H1 (cell line): ENCODE data around the gene TRIM7. TPM values are rescaled to one million over a fixed set of nuclear protein-coding genes. Genes with fewer than 3 reads are reported as not detected.

Experiments used
- CTCF ChIA-PET: fragments of 300-600 bp; sonication (Branson Sonifier 250); formaldehyde crosslinking; loops from one replicate; lab custom pipeline; 2021; ENCODE audit not compliant: partially characterized antibody; lab: Charles Lee
- POLR2A ChIA-PET: fragments of 300-600 bp; sonication (Branson Sonifier 250); formaldehyde crosslinking; loops from one replicate; lab custom pipeline; 2021; ENCODE audit warnings: inconsistent platforms; ENCODE audit not compliant: partially characterized antibody; lab: Charles Lee
- DNase-seq, 2 experiments: peaks; one replicate each; pipeline versions ENCODE4 v3.0.0 to v3.0.0-alpha.2; 2010 to 2022; ENCODE audit warnings: low spot score in 2 of 2, low read depth in 1 of 2, mixed read lengths in 1 of 2
- FAIRE-seq: peaks from 2 replicates; lab custom pipeline; 2011; peaks lifted over from hg19 to GRCh38; lab: Jason Lieb, UNC
- H2AFZ ChIP-seq: 2 replicates; pipeline ENCODE4 v1.8.1; 2012; ENCODE audit warnings: low read length, inconsistent platforms
- H2AK5ac ChIP-seq: 2 replicates; pipeline ENCODE4 v1.6.1; 2013; ENCODE audit warnings: low read depth, low read length
- H2BK120ac ChIP-seq: replicated peaks from 2 replicates; pipeline ENCODE3; 2013; ENCODE audit warnings: low read depth, low read length, inconsistent platforms
- H2BK12ac ChIP-seq: 2 replicates; pipeline ENCODE4 v1.6.1; 2013; ENCODE audit warnings: low read depth, low read length
- H2BK15ac ChIP-seq: 2 replicates; pipeline ENCODE4 v1.6.1; 2013; ENCODE audit warnings: low read length
- H2BK20ac ChIP-seq: 2 replicates; pipeline ENCODE4 v1.6.1; 2013; ENCODE audit warnings: low read length
- H2BK5ac ChIP-seq: 2 replicates; pipeline ENCODE4 v1.6.1; 2013; ENCODE audit warnings: low read depth, low read length
- H3K14ac ChIP-seq: 2 replicates; pipeline ENCODE4 v1.6.1; 2013; ENCODE audit warnings: inconsistent platforms; ENCODE audit not compliant: insufficient read length
- H3K18ac ChIP-seq: 2 replicates; pipeline ENCODE4 v1.6.1; 2013; ENCODE audit warnings: low read length; ENCODE audit errors: extremely low read depth
- H3K23ac ChIP-seq: 2 replicates; pipeline ENCODE4 v1.6.1; 2013; ENCODE audit warnings: inconsistent platforms; ENCODE audit not compliant: insufficient read length
- H3K23me2 ChIP-seq: 2 replicates; pipeline ENCODE4 v1.6.1; 2013; ENCODE audit warnings: low read depth, low read length
- H3K27ac ChIP-seq: 2 replicates; pipeline ENCODE4 v1.6.1; 2011; ENCODE audit warnings: low read depth, low read length, inconsistent platforms
- H3K27me3 ChIP-seq, 4 experiments: replicated peaks in 1 of 4; 1 replicate in 1 of 4; 2 replicates in 3 of 4; pipeline versions ENCODE4 v1.6.1 to v1.8.1; 2011 to 2013; ENCODE audit warnings: low read length in 3 of 4, mild to moderate bottlenecking in 3 of 4, inconsistent platforms in 2 of 4, mixed read lengths in 2 of 4, moderate library complexity in 1 of 4; ENCODE audit not compliant: control insufficient read depth in 3 of 4, insufficient read depth in 3 of 4; ENCODE audit errors: extremely low read depth in 1 of 4
- H3K36me3 ChIP-seq, 4 experiments: 2 replicates each; pipeline versions ENCODE4 v1.6.1 to v1.8.1; 2011 to 2013; ENCODE audit warnings: mild to moderate bottlenecking in 4 of 4, low read length in 3 of 4, moderate library complexity in 2 of 4, control low read depth in 1 of 4, inconsistent platforms in 1 of 4; ENCODE audit not compliant: insufficient read depth in 4 of 4, control insufficient read depth in 2 of 4
- H3K4ac ChIP-seq: replicated peaks from 2 replicates; pipeline ENCODE3; 2013; ENCODE audit warnings: low read length, low read depth, mixed read lengths, inconsistent platforms; ENCODE audit not compliant: insufficient read length
- H3K4me1 ChIP-seq, 4 experiments: replicated peaks in 1 of 4; 1 replicate in 1 of 4; 2 replicates in 3 of 4; pipeline versions ENCODE4 v1.6.1 to v1.8.1; 2011 to 2013; ENCODE audit warnings: low read length in 3 of 4, inconsistent platforms in 2 of 4, mixed read lengths in 1 of 4; ENCODE audit not compliant: insufficient read depth in 4 of 4, control insufficient read depth in 3 of 4
- H3K4me2 ChIP-seq, 2 experiments: 2 replicates each; pipeline versions ENCODE4 v1.6.1 to v1.8.1; 2011 to 2013; ENCODE audit warnings: low read depth in 2 of 2, low read length in 2 of 2, control low read depth in 1 of 2, inconsistent platforms in 1 of 2, mild to moderate bottlenecking in 1 of 2; ENCODE audit not compliant: insufficient read depth in 1 of 2
- H3K4me3 ChIP-seq, 4 experiments: fragments of 200-600, 300-600 bp in 1 of 4; sonication (generic), shearing (Covaris generic), sonication (Bioruptor Twin) in 1 of 4; 2 replicates each; pipeline versions ENCODE4 v1.5.1 to v1.8.1; 2011 to 2016; ENCODE audit warnings: low read length in 4 of 4, low read depth in 3 of 4, control low read depth in 2 of 4, inconsistent platforms in 2 of 4, mild to moderate bottlenecking in 2 of 4, mixed read lengths in 1 of 4, moderate library complexity in 1 of 4; ENCODE audit not compliant: insufficient read depth in 2 of 4; ENCODE audit errors: extremely low read depth in 1 of 4
- H3K56ac ChIP-seq: replicated peaks from 2 replicates; pipeline ENCODE3; 2013; ENCODE audit warnings: low read depth, mild to moderate bottlenecking, mixed read lengths, low read length, inconsistent platforms; ENCODE audit not compliant: insufficient read length
- H3K79me1 ChIP-seq: 2 replicates; pipeline ENCODE4 v1.6.1; 2013; ENCODE audit warnings: low read depth, low read length, control low read depth
- H3K79me2 ChIP-seq, 2 experiments: 2 replicates each; pipeline versions ENCODE4 v1.6.1 to v1.8.1; 2012 to 2013; ENCODE audit warnings: low read length in 2 of 2, mild to moderate bottlenecking in 2 of 2, inconsistent platforms in 1 of 2; ENCODE audit not compliant: insufficient read depth in 2 of 2, control insufficient read depth in 1 of 2
- H3K9ac ChIP-seq, 4 experiments: replicated peaks in 1 of 4; 1 replicate in 1 of 4; 2 replicates in 3 of 4; pipeline versions ENCODE4 v1.6.1 to v1.8.1; 2011 to 2013; ENCODE audit warnings: low read depth in 3 of 4, low read length in 3 of 4, control low read depth in 2 of 4, mild to moderate bottlenecking in 2 of 4, moderate library complexity in 2 of 4, inconsistent platforms in 1 of 4; ENCODE audit errors: extremely low read depth in 1 of 4
- H3K9me3 ChIP-seq, 2 experiments: 2 replicates each; pipeline versions ENCODE4 v1.6.1 to v1.8.1; 2012 to 2013; ENCODE audit warnings: mild to moderate bottlenecking in 2 of 2, moderate library complexity in 2 of 2, control low read depth in 1 of 2, inconsistent platforms in 1 of 2, low read depth in 1 of 2, low read length in 1 of 2, mixed read lengths in 1 of 2; ENCODE audit not compliant: insufficient read depth in 2 of 2
- H4K20me1 ChIP-seq, 2 experiments: replicated peaks in 1 of 2; 2 replicates each; pipeline versions ENCODE3 to v1.8.1; 2011 to 2013; ENCODE audit warnings: inconsistent platforms in 2 of 2, low read length in 2 of 2, mild to moderate bottlenecking in 1 of 2; ENCODE audit not compliant: insufficient read depth in 2 of 2, control insufficient read depth in 1 of 2
- H4K5ac ChIP-seq: 2 replicates; pipeline ENCODE4 v1.6.1; 2013; ENCODE audit warnings: low read length, low read depth, mixed read lengths, inconsistent platforms; ENCODE audit not compliant: insufficient read length
- H4K8ac ChIP-seq: 2 replicates; pipeline ENCODE4 v1.8.0; 2013; ENCODE audit warnings: mild to moderate bottlenecking, moderate library complexity, low read length, inconsistent platforms; ENCODE audit not compliant: insufficient read depth; ENCODE audit errors: extremely low read depth
- H4K91ac ChIP-seq: replicated peaks from 2 replicates; pipeline ENCODE3; 2013; ENCODE audit warnings: low read length, mixed read lengths, inconsistent platforms; ENCODE audit not compliant: insufficient read length
- HDAC6 ChIP-seq: IDR thresholded peaks from one replicate; pipeline ENCODE4 v1.7.1; 2012; ENCODE audit warnings: low read depth, mild to moderate bottlenecking, inconsistent platforms, low read length, moderate library complexity
- RBBP5 ChIP-seq: IDR thresholded peaks from 2 replicates; pipeline ENCODE4 v1.7.1; 2012; ENCODE audit warnings: low read depth, mild to moderate bottlenecking, inconsistent platforms, low read length, moderate library complexity, borderline replicate concordance
- RFX5 ChIP-seq: IDR thresholded peaks from 2 replicates; pipeline ENCODE4 v1.6.1; 2011; ENCODE audit warnings: low read depth, low read length, improper control_type of control experiment, borderline replicate concordance
- SP4 ChIP-seq: IDR thresholded peaks from 2 replicates; pipeline ENCODE4 v1.6.1; 2012; ENCODE audit warnings: low read length, inconsistent platforms
- TAF7 ChIP-seq: optimal IDR thresholded peaks from 2 replicates; pipeline ENCODE3; 2011; ENCODE audit warnings: low read depth, mild to moderate bottlenecking, inconsistent platforms, low read length, moderate library complexity, borderline replicate concordance
- WGBS, 2 experiments: shearing (Covaris generic) in 1 of 2; methylation state at CpG; one replicate each; pipeline versions ENCODE4 v1.1.6 to v1.1.7; 2013 to 2015; ENCODE audit warnings: low lambda C conversion rate in 2 of 2, mixed read lengths in 2 of 2, inconsistent platforms in 1 of 2, low coverage in 1 of 2, missing lambda C conversion rate in 1 of 2; ENCODE audit not compliant: insufficient replicate concordance in 2 of 2, insufficient coverage in 1 of 2, insufficient read length in 1 of 2; ENCODE audit errors: extremely low coverage in 1 of 2, missing lambda C conversion rate in 1 of 2; 5-methylcytosine and 5-hydroxymethylcytosine counted together
- polyA plus RNA-seq, 7 experiments: library from polyadenylated mRNA; depleted of rRNA in 3 of 7; stranded (reverse) in 5 of 7; unstranded in 2 of 7; fragments of >200 nt in 5 of 7; fragments of 200-250 nt in 2 of 7; gene quantifications; 1 replicate in 5 of 7; 2 replicates in 1 of 7; 4 replicates in 1 of 7; pipeline versions ENCODE4 v1.2.1 to v1.2.3, GENCODE V29; 2011 to 2013; ENCODE audit warnings: missing spikeins in 2 of 7, mixed read lengths in 2 of 7
- total RNA-seq: library from RNA; stranded (reverse); fragmentation: NEBNext Ultra II Directional; extraction: Animal tissue kit (Norgen Biotek cat#: 25700); gene quantifications from 2 replicates; pipeline ENCODE4 v1.2.1, GENCODE V29; 2021
- TF ChIP-seq, protein P1 (sequence below), 3 experiments: IDR thresholded peaks; 1 replicate in 2 of 3; 2 replicates in 1 of 3; pipeline versions ENCODE4 v1.5.1 to v1.6.1; 2011; ENCODE audit warnings: low read length in 3 of 3, mild to moderate bottlenecking in 3 of 3, inconsistent platforms in 2 of 3, low read depth in 1 of 3, moderate library complexity in 1 of 3; ENCODE audit not compliant: insufficient read depth in 1 of 3; ENCODE audit errors: control extremely low read depth in 1 of 3

The TRIM7 gene
- total and polyA plus RNA-seq, 2 of the 8 experiments (the other 6 are each of a cell fraction or from before 2014, with no cell fraction given): 0.36 to 0.47 TPM

DNA sequence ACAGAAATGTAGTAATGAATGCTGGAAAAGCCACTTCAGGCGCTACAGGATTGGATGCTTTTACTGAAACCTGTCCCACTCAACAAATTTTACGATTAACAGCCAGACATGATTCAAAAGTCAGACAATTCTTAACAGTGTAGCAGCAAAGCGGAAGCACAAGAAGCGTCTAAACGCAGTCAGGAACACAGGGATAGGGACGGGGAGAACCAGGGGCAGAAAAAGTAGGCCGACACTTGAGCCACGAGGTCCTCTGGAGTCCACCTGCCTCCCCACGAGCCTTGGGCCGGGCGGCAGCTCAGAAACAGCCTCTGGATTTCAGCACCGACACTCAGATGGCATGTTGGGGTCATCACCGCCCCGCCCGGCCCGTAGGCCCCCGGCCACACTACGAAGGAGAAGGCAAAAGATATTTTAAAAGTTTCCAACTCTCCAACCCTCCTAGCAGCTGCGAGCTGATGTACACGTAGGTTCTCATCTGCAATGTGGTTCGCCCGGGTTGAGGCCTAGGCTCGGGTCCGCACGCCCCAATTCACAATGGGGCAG lies 38.1 kb upstream of the TRIM7 start:
- TF ChIP-seq, protein P1, sequence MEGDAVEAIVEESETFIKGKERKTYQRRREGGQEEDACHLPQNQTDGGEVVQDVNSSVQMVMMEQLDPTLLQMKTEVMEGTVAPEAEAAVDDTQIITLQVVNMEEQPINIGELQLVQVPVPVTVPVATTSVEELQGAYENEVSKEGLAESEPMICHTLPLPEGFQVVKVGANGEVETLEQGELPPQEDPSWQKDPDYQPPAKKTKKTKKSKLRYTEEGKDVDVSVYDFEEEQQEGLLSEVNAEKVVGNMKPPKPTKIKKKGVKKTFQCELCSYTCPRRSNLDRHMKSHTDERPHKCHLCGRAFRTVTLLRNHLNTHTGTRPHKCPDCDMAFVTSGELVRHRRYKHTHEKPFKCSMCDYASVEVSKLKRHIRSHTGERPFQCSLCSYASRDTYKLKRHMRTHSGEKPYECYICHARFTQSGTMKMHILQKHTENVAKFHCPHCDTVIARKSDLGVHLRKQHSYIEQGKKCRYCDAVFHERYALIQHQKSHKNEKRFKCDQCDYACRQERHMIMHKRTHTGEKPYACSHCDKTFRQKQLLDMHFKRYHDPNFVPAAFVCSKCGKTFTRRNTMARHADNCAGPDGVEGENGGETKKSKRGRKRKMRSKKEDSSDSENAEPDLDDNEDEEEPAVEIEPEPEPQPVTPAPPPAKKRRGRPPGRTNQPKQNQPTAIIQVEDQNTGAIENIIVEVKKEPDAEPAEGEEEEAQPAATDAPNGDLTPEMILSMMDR (IDR thresholded peaks at IDR 0.05; ENCODE audit: control extremely low read depth in 1 of 3, insufficient read depth in 1 of 3, low read depth in 1 of 3, low read length in 3 of 3): no peak
- no peak for TF ChIP-seq HDAC6
- TF ChIP-seq RFX5: no peak
- TF ChIP-seq RBBP5: 0 out of 2 replicates have a peak, but pooled peaks have one; percentile 3
- TF ChIP-seq TAF7: peak; percentile 7
- TF ChIP-seq SP4: no peak
- H4K5ac ChIP-seq: peak overlapping the region; percentile 96
- peak overlapping the region; percentile 94 for H3K4ac ChIP-seq
- no peak overlapping the region for H2BK120ac ChIP-seq
- peaks cover 14% of the 10 kb centered on the region for H3K23me2 ChIP-seq
- no peak for FAIRE-seq
- H2AK5ac ChIP-seq: peak overlapping the region; percentile 95
- H3K79me1 ChIP-seq: peaks cover 11% of the 10 kb centered on the region
- CTCF ChIA-PET: interaction anchor here (0.9 kb wide), 1 partner anchor 8 kb away, joined by 3 read pairs; no protein-coding TSS in a partner anchor
- peaks cover 17 to 27% of the 10 kb centered on the region in 2 experiments for H4K20me1 ChIP-seq
- no peak for DNase-seq
- POLR2A ChIA-PET: interaction anchor here (0.6 to 34.2 kb wide), 17 partner anchors 5 to 83 kb away, joined by 3 to 1334 read pairs (median 5); partner anchors contain the start of genes RACK1, TRIM41, TRIM52 and TRIM7
- no peaks in the 10 kb centered on the region for H3K9me3 ChIP-seq
- H3K18ac ChIP-seq: peak overlapping the region; percentile 95
- H2AFZ ChIP-seq: no peak overlapping the region
- H2BK5ac ChIP-seq: peak overlapping the region; percentile 99
- no peak overlapping the region for H3K23ac ChIP-seq
- 1% methylated on average over 25 of the region's 25 CpGs; no CpG with 5 or more reads in 1 of the 2 experiments for WGBS, 2 experiments
- peak overlapping the region; percentile 99; the same call in 1 of the 2 replicates for H4K8ac ChIP-seq
- peak overlapping the region; percentile 97 for H3K27ac ChIP-seq
- H4K91ac ChIP-seq: peak overlapping the region; percentile 91
- H2BK20ac ChIP-seq: no peak overlapping the region
- H3K4me1 ChIP-seq: peaks cover 6 to 20% (median 12%) of the 10 kb centered on the region in 4 experiments
- H3K36me3 ChIP-seq: peaks cover 41 to 57% (median 47%) of the 10 kb centered on the region in 4 experiments
- H3K14ac ChIP-seq: no peak overlapping the region
- peaks cover 35 to 66% of the 10 kb centered on the region in 2 experiments for H3K79me2 ChIP-seq
- H3K27me3 ChIP-seq: no peaks in the 10 kb centered on the region
- peak overlapping the region; percentile 46; the same call in 1 of the 2 replicates for H2BK12ac ChIP-seq
- H2BK15ac ChIP-seq: no peak overlapping the region
- H3K4me2 ChIP-seq: peak overlapping the region; percentile 81 to 97
- peak overlapping the region; percentile 75 for H3K56ac ChIP-seq
- H3K9ac ChIP-seq: peak overlapping the region; percentile 97 to 99 (median 98)
- peak overlapping the region; percentile 83 to 100 (median 96) for H3K4me3 ChIP-seq
